DOHH2 (cell line): Measurements from ENCODE around the gene AHI1.

ENCODE experiments used
- H3F3A ChIP-seq: fragments of 200-600 bp; sonication (generic), shearing (Covaris generic); 2 replicates; pipeline ENCODE4 v1.6.0; 2016; ENCODE audit warnings: antibody characterized with exemption, mild to moderate bottlenecking; ENCODE audit not compliant: control insufficient read depth, insufficient read depth
- H3K27ac ChIP-seq: fragments of 200-600 bp; sonication (generic); 2 replicates; pipeline ENCODE4 v1.5.1; 2014; ENCODE audit warnings: low read depth, mild to moderate bottlenecking, low read length, moderate library complexity
- H3K27me3 ChIP-seq: fragments of 200-600 bp; sonication (generic); 2 replicates; pipeline ENCODE4 v1.6.1; 2014; ENCODE audit warnings: mild to moderate bottlenecking, low read length, mixed read lengths; ENCODE audit not compliant: control insufficient read depth
- H3K36me3 ChIP-seq: fragments of 200-600 bp; sonication (generic); 2 replicates; pipeline ENCODE4 v1.6.1; 2014; ENCODE audit warnings: mild to moderate bottlenecking, low read length, moderate library complexity, mixed read lengths; ENCODE audit not compliant: control insufficient read depth
- H3K4me1 ChIP-seq: fragments of 200-600 bp; sonication (generic); 2 replicates; pipeline ENCODE4 v1.6.1; 2014; ENCODE audit warnings: mild to moderate bottlenecking, low read length, mixed read lengths; ENCODE audit not compliant: control insufficient read depth
- H3K4me2 ChIP-seq: fragments of 200-600 bp; sonication (generic); 2 replicates; pipeline ENCODE4 v1.6.0; 2014; ENCODE audit warnings: mild to moderate bottlenecking, low read length, moderate library complexity
- H3K4me3 ChIP-seq: fragments of 200-600 bp; sonication (generic); 2 replicates; pipeline ENCODE4 v1.5.1; 2014; ENCODE audit warnings: mild to moderate bottlenecking, low read length, mixed read lengths
- H3K79me2 ChIP-seq: fragments of 200-600 bp; sonication (generic); 2 replicates; pipeline ENCODE4 v1.6.1; 2014; ENCODE audit warnings: mild to moderate bottlenecking, low read length, mixed read lengths; ENCODE audit not compliant: control insufficient read depth
- H3K9me2 ChIP-seq: fragments of 200-600 bp; sonication (generic); replicated peaks from 2 replicates; pipeline ENCODE4 v1.6.1; 2014; ENCODE audit warnings: mild to moderate bottlenecking, low read length, mixed read lengths; ENCODE audit not compliant: control insufficient read depth
- H3K9me3 ChIP-seq: fragments of 200-600 bp; sonication (generic); 2 replicates; pipeline ENCODE4 v1.6.1; 2014; ENCODE audit warnings: antibody characterized with exemption, low read length, mixed read lengths; ENCODE audit not compliant: control insufficient read depth, insufficient read depth
- H4K20me1 ChIP-seq: fragments of 200-600 bp; sonication (generic); 2 replicates; pipeline ENCODE4 v1.6.0; 2014; ENCODE audit warnings: low read depth, mild to moderate bottlenecking, antibody characterized with exemption, low read length, moderate library complexity; ENCODE audit not compliant: control insufficient read depth, insufficient read depth
- CTCF ChIP-seq: fragments of 200-600 bp; sonication (generic); IDR thresholded peaks from one replicate; pipeline ENCODE4 v1.5.1; 2014; ENCODE audit warnings: antibody characterized with exemption, mild to moderate bottlenecking, low read depth, low read length; ENCODE audit not compliant: poor library complexity, severe bottlenecking
- EZH2phosphoT487 ChIP-seq: fragments of 200-600 bp; sonication (generic); IDR thresholded peaks from 2 replicates; pipeline ENCODE4 v1.6.1; 2017; ENCODE audit warnings: borderline replicate concordance, mild to moderate bottlenecking, antibody characterized with exemption, low read length, moderate library complexity, mixed read lengths

Gene AHI1

GRCh38 chr6:135423649-135424128 lies 73.9 kb downstream of the AHI1 start:
- H3K9me2 ChIP-seq = no peaks in the 10 kb centered on the region
- H3K4me3 ChIP-seq = no peak overlapping the region
- H3K36me3 ChIP-seq = no peaks in the 10 kb centered on the region
- H3K4me1 ChIP-seq = peaks cover 7% of the 10 kb centered on the region; the same call in 1 of the 2 replicates
- H3K4me2 ChIP-seq = no peak overlapping the region
- H3K79me2 ChIP-seq = no peaks in the 10 kb centered on the region
- H3K27ac ChIP-seq = no peak overlapping the region
- H3F3A ChIP-seq = 0 out of 2 replicates have a peak, but pooled peaks cover 2% of the 10 kb centered on the region
- H4K20me1 ChIP-seq = no peaks in the 10 kb centered on the region
- H3K9me3 ChIP-seq = no peaks in the 10 kb centered on the region
- H3K27me3 ChIP-seq = no peaks in the 10 kb centered on the region
- TF ChIP-seq CTCF (peak; percentile 83), EZH2phosphoT487 (no peak)

GRCh38 chr6:135419162-135419561 lies 78.4 kb downstream of the AHI1 start:
- H3K4me1 ChIP-seq = peaks cover 7% of the 10 kb centered on the region; the same call in 1 of the 2 replicates
- no peaks in the 10 kb centered on the region for H3K27me3 ChIP-seq
- H3K9me3 ChIP-seq = no peaks in the 10 kb centered on the region
- H3F3A ChIP-seq = no peaks in the 10 kb centered on the region
- H3K4me2 ChIP-seq = no peak overlapping the region
- no peak overlapping the region for H3K27ac ChIP-seq
- TF ChIP-seq CTCF = no peak
- no peak for TF ChIP-seq EZH2phosphoT487
- H3K4me3 ChIP-seq = no peak overlapping the region
- H3K9me2 ChIP-seq = no peaks in the 10 kb centered on the region
- no peaks in the 10 kb centered on the region for H4K20me1 ChIP-seq
- no peaks in the 10 kb centered on the region for H3K36me3 ChIP-seq
- H3K79me2 ChIP-seq = no peaks in the 10 kb centered on the region

DNA sequence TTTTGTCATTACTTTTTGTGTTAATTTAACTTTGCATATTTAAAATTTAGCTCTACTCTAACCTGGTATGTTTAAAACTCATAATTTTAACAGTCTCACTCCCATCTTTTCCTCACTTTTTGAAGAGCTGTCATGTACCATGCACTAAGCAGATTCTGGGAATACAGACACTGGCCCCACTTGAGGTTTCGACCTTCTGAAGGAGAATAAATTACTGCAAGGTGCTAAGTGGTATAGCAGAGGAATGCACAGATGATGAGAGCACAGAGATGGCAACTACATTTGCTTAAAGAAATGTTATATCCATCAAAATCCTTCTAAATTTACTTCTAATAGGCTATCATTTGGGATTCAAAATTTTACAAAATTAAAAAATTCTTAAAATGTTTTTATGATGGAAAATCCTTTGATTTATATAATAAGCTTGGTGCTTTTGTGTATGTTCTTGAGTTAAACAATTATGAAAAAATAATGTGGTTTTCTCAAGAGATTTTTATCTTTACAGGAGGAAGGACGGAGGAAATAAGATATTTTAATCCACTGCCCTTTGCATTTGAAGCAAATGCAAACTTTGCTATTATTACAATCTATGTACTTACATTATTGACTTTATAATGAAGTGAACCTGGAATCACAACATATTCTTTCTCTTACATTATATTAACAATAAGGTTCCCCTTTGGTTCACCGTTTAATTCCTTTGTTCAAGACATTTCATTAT lies 79.3 kb downstream of the AHI1 start:
- H3K4me3 ChIP-seq = no peak overlapping the region
- no peak overlapping the region for H3K27ac ChIP-seq
- H3K27me3 ChIP-seq = no peaks in the 10 kb centered on the region
- TF ChIP-seq EZH2phosphoT487 (no peak), CTCF (no peak)
- H4K20me1 ChIP-seq = no peaks in the 10 kb centered on the region
- no peaks in the 10 kb centered on the region for H3K9me2 ChIP-seq
- H3K9me3 ChIP-seq = no peaks in the 10 kb centered on the region
- no peaks in the 10 kb centered on the region for H3F3A ChIP-seq
- no peak overlapping the region for H3K4me2 ChIP-seq
- H3K79me2 ChIP-seq = no peaks in the 10 kb centered on the region
- no peaks in the 10 kb centered on the region for H3K36me3 ChIP-seq
- 0 out of 2 replicates have a peak, but pooled peaks cover 5% of the 10 kb centered on the region for H3K4me1 ChIP-seq
